GM18951 (cell line): ENCODE data around the gene HS2ST1.
"Not testable (repeated sequence)": the region's sequence is repeated elsewhere in the genome, so short reads cannot be mapped to it uniquely, and the experiment has no call there.

Experiments
- POLR2A ChIP-seq: IDR thresholded peaks from 4 replicates; pipeline ENCODE4 v1.6.1; 2011; ENCODE audit warnings: mild to moderate bottlenecking; ENCODE audit not compliant: insufficient read length, insufficient read depth; ENCODE audit errors: extremely low read depth
- in situ Hi-C: fragments of 300-500 bp; cut with MboI; formaldehyde crosslinking; loops from one replicate; pipeline ENCODE4 v1.12.0; 2022; ENCODE audit warnings: low sequenced_read_pairs, mixed read lengths, inconsistent platforms; ENCODE audit not compliant: unreplicated experiment

HS2ST1 gene

DNA sequence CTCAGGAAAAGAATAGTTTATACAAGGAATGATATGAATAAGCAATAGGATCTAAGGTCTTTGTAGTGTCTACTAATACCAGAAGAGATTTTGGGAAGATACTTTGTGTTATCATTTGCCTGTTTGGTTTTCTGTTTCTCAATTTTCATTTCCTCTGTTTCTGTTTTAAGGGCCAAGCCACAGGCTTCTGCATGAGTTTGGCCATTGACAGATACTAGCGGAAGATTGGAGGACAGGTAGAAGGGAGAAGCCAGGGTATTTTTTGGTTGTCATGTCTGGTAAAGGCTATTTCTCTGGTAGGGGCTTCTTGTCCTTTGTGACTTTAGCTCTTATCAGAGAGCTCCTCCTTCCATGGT is 51.4 kb downstream of the HS2ST1 start:
- in situ Hi-C loops, result no loop called here

GRCh38 chr1:86970938-86971337 is 56.5 kb downstream of the HS2ST1 start:
- in situ Hi-C loops, result no loop called here

More for the DNA sequence above, 51.4 kb downstream of the HS2ST1 start:
- TF ChIP-seq POLR2A, result no peak

GRCh38 chr1:86971778-86972177 is 57.3 kb downstream of the HS2ST1 start:
- TF ChIP-seq POLR2A, result no peak
- in situ Hi-C loops, result no loop called here

More at GRCh38 chr1:86970938-86971337, 56.5 kb downstream of the HS2ST1 start:
- TF ChIP-seq POLR2A, result no peak

GRCh38 chr1:86972262-86972661 is 57.8 kb downstream of the HS2ST1 start:
- in situ Hi-C loops, result no loop called here
- TF ChIP-seq POLR2A, result no peak

DNA sequence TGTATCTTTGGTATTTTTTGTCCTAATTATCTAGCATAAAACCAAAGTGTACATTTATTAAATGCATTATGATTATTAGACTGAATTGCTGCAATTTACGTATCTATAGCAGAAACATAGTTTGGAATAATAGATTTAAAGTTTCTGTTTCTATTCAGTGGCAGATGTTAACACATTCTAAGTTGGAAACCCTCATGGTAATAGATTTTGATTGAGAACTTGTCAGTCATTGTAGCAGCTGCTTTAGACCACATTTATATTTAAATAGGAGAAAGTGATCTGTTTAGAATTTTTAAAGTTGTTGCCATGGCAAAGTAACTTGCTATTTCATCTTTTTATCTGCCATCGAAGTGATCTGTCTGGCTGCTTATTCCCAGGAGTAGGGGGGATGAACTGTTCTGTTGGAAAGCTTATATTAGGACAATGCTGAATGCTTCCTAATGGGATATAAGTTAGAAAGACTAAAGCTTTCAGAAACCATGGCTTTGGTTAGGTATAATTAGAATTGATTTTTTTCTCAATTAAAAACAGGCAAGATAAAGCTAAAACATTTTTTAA is 61.6 kb downstream of the HS2ST1 start:
- no peak for TF ChIP-seq POLR2A
- in situ Hi-C loops, result no loop called here

- in situ Hi-C loops, result no loop called here
- TF ChIP-seq POLR2A, result no peak
These were observed 62.2 kb downstream of the HS2ST1 start for GRCh38 chr1:86976664-86977063.

GRCh38 chr1:86981482-86982213 is 67.2 kb downstream of the HS2ST1 start:
- TF ChIP-seq POLR2A, result no peak

GRCh38 chr1:86983677-86984076 is 69.2 kb downstream of the HS2ST1 start:
- in situ Hi-C loops, result not testable (repeated sequence)

More at GRCh38 chr1:86981482-86982213, 67.2 kb downstream of the HS2ST1 start:
- in situ Hi-C loops, result no loop called here

DNA sequence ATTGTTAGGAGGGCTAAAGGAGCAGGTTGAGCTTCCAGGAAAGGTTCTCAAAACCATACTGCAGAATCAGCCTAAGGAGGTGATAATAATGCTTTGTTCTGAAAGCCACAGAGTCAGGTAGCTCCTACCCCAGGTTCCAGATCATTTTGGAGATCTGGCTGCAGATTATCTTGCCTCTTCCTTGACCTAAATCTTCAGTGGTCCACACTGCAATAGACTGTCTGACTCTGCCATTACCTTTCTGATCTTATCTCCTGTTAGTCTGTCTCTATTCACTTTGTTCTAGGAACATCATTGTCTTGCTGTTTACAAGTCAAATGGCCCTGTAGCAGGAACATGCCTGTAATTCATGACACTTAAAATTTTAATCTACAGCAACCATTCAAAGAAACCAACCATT is 73.0 kb downstream of the HS2ST1 start:
- TF ChIP-seq POLR2A, result no peak
- in situ Hi-C loops, result no loop called here

GRCh38 chr1:86988835-86989234 is 74.4 kb downstream of the HS2ST1 start:
- in situ Hi-C loops, result no loop called here
- TF ChIP-seq POLR2A, result no peak

- in situ Hi-C loops, result not testable (repeated sequence)
These were observed 75.3 kb downstream of the HS2ST1 start for GRCh38 chr1:86989690-86990089.

GRCh38 chr1:86990826-86991225 is 76.4 kb downstream of the HS2ST1 start:
- TF ChIP-seq POLR2A, result no peak
- in situ Hi-C loops, result no loop called here

GRCh38 chr1:86991549-86992186 is 77.2 kb downstream of the HS2ST1 start:
- in situ Hi-C loops, result no loop called here
- no peak for TF ChIP-seq POLR2A

- TF ChIP-seq POLR2A, result no peak
- in situ Hi-C loops, result no loop called here
These were observed 78.4 kb downstream of the HS2ST1 start for GRCh38 chr1:86992861-86993260.

- no peak for TF ChIP-seq POLR2A
- in situ Hi-C loops, result no loop called here
These were observed 79.0 kb downstream of the HS2ST1 start for GRCh38 chr1:86993269-86993985.
